Kasumi-1 (cell line): Measurements from ENCODE around the gene SETX.
"Not testable (repeated sequence)": the region's sequence is repeated elsewhere in the genome, so short reads cannot be mapped to it uniquely, and the experiment has no call there.

Experiments used
- DNase-seq, 2 experiments: peaks; one replicate each; lab custom pipeline; 2025; lab: John Stamatoyannopoulos, UW

SETX gene, protein sequence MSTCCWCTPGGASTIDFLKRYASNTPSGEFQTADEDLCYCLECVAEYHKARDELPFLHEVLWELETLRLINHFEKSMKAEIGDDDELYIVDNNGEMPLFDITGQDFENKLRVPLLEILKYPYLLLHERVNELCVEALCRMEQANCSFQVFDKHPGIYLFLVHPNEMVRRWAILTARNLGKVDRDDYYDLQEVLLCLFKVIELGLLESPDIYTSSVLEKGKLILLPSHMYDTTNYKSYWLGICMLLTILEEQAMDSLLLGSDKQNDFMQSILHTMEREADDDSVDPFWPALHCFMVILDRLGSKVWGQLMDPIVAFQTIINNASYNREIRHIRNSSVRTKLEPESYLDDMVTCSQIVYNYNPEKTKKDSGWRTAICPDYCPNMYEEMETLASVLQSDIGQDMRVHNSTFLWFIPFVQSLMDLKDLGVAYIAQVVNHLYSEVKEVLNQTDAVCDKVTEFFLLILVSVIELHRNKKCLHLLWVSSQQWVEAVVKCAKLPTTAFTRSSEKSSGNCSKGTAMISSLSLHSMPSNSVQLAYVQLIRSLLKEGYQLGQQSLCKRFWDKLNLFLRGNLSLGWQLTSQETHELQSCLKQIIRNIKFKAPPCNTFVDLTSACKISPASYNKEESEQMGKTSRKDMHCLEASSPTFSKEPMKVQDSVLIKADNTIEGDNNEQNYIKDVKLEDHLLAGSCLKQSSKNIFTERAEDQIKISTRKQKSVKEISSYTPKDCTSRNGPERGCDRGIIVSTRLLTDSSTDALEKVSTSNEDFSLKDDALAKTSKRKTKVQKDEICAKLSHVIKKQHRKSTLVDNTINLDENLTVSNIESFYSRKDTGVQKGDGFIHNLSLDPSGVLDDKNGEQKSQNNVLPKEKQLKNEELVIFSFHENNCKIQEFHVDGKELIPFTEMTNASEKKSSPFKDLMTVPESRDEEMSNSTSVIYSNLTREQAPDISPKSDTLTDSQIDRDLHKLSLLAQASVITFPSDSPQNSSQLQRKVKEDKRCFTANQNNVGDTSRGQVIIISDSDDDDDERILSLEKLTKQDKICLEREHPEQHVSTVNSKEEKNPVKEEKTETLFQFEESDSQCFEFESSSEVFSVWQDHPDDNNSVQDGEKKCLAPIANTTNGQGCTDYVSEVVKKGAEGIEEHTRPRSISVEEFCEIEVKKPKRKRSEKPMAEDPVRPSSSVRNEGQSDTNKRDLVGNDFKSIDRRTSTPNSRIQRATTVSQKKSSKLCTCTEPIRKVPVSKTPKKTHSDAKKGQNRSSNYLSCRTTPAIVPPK (N-terminal part only)

DNA sequence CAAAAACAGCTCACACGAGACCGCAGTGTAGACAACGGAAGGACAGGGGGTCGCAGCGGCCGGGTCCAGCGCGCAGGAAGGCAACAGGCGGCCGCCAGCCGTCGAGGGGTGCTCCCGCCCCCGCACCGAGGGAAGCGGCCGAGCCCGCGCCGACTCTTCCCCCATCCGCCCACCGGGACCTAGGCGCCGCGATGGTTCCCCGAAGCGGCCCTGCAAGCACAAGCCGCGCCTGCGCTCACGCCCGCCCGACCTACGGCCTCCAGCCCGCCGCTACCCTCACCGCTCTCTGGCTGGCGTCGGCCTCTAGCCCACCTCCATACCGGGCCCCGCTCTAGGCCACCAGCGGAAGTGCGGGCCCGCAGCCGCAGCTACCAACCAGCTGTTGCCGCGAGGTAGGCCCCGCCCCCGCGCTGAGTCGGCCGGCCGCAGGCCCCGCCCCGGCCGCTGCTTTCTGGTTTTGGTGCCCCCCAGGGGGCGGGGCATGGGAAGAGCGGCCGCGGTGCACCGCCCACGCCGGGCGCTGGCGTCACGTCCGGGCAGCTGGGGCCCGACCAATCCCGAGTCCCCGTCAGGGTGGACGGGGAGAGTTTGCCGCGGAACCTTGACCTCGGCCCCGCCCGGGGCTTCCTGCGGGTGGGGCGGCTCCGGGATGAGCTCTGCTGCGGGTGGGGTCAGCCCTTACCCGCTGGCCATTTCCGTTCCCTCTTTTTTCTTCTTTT, at the start of gene SETX:
Gene SETX (minus strand): TSS at position 350 of the 719 bp plus-strand sequence. CDS start 5,558 bp downstream, outside the sequence.
- peak; percentile 82 to 88 for DNase-seq

DNA sequence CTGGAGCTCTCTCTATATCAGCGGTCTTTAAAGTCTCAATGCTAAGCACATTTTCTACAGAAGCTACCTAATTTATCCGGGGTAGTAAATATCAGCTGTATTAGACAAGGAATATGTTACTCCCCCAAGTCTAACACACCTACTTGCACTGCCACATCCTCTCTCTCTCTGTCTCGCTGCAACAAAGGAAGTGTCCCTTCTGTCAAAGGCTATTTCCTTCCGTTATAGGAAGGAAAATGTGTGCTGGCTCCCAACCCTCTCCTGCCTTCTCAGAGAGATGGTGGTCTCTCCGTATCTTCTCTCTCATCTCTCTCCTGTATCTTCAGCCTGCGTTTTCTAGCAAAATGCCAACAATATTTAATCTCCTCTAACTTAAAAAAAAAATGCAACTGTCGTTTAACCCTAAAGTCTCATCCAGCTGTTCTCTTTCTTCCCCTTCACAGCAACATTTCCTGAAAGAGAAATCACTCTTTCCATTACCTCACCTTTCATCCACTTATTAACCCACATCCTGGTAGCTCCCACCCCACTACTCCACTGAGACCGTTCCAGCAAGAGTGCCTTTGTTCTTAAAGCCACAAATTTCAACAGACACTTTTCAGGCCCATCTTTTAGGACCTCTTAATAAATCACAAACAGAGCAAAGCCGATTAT, 49.6 kb upstream of the SETX start:
- DNase-seq, result peak; percentile 16 to 33

DNA sequence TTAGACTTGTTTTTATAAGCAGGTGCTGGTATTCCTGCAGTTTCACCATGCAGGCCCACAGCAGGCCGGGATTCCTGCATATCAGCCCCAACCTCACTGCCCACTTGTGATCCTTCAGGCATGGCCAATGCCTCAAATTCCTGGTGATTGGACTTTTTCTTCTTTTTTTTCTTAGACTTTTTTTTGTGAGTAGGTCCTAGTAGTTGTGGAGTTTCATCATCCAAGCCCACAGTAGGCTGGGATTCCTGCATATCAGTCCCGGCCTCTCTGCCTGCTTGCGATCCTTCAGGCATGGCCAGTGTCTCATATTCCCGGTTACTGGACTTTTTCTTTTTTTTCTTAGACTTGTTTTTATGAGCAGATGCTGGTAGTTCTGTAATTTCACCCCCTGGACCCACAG, 47.0 kb upstream of the SETX start:
- no peak for DNase-seq

DNA sequence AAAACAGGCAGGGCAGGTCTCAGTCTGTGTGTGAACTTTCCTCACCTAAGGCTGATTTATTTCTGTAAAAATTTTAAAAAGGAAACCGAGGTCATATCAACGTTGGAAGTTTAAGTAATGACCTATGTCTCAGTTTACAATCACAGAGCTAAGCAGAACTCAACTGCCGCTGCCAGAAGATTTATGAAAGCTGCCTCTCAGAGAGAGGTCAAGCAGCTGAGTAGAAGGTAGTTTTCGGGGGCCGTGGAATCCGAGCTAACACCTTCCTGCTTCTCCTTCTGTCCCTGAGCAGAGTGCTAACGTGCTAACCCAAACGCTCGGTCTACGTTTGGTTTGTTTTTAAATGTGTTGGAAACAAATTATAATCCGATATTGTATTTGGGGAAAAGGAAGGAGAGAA, 40.8 kb upstream of the SETX start:
- no peak for DNase-seq

DNA sequence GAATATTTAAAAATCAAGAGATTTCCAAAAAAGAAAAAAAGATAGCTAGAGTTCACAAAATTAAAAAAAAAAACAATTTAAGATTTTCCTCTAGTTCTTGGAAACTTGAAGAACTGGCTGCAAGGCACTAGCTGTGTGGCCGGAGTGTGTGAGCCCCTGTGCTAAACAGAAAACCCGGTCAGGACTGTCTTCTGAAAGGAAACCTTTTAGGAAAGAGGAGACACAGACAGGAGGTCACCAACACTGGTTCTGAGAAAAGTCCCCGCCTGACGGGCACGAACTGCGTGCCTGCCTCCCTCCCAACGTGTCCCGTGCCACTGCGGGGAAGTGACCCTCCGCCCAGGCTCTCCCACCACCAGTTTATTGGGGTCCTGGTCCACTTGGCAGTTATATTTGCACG, 36.7 kb upstream of the SETX start:
- DNase-seq, result no peak

DNA sequence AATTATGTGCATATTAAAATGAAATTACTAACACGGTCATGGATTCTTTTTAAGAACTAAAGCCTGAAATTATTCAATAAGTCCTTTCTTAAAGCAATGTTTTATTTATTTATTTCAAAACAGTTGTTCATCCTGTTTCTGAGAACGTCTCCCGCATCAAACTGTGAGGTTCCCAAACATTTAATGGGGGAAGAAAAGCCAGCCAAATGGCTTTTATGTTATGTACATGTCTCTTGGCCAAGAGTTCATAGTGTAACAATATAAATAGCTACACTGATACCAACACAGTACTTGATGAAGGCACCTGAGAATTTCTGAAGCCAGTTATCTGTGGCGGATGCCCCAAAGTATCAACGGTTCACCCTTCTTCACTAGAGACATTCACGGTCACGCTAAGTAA, 36.2 kb upstream of the SETX start:
- no peak for DNase-seq

DNA sequence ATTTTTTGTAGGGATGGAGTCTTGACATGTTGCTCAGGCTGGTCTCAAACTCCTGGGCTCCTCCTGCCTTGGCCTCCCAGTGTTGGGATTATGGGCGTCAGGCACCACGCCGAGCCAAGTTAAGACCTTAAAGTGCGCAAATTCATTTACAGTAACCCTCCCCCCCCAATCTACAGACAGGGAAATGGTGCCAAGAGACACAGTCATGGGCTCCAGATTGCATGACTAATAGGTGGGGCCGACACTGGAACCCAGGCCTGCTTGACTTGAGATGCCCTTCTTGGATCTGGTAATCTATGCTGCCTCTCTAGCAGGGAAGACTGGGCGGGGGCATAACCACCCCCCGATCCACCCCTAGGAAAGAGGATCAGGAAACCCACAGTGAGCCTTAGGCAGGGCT, 32.3 kb upstream of the SETX start:
- no peak for DNase-seq

DNA sequence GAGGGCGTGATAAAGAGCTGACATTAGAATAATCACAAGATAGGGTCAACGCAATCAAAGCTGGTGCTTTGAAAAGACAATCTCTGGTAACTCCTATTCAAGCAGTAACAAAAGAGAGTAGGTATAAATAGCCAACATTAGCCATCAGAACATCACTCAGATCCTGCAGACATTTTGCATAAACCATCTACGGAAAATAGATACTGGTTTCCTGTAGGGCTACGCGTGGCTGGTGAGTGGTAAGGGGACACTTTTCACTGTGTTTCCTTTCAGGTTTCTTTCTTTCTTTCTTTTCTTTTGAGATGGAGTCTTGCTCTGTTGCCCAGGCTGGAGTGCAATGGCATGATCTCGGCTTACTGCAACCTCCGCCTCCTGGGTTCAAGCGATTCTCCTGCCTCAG, 29.6 kb upstream of the SETX start:
- no peak for DNase-seq

DNA sequence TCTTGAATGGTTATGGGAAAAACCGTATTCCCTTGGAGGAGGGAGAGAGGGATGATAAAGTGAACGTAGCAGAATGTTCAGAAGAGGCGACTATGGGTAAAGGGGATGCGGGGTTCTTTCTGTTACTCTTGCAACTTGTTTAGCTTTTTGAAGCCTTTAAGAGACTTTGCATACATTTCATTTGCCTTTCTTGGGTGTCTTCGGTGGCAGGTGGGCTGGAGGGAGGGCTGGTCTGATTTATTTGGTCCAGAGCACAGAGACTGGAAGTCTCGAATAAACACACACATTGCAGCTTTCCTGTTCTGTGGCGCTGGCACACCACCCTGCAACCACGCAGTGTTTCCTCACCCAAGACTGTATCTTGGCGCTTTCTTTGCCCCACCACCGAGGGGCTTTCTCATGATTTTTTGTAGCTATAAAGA, 28.7 kb upstream of the SETX start:
- no peak for DNase-seq

DNA sequence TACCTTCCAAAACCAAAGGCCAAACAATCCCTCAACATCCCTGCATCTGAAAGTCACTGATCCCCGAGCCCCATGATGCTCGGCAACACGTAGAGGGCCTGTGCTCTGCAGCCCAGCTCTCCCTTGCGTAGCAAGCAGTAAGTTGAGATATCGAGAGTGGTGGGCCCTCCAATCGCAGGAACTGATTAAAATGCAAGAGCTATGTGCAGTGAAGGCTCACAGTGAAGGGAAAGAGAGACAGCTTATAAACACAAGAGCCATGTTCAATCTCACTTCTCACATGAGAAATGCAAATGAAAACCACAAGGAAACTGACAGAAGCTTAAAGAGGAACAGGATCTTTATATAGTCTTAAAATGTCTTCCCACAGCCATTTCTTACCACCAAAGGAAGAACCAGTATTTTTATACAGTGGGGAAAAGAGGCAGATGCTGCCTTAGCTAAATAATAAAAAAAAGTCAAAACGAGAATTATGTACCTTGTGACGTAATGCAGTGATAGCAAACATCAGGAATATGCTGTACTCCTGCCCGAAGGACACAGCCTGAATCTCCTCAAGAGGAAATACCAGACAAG, 27.3 kb upstream of the SETX start:
- peak; percentile 79 to 89 for DNase-seq

DNA sequence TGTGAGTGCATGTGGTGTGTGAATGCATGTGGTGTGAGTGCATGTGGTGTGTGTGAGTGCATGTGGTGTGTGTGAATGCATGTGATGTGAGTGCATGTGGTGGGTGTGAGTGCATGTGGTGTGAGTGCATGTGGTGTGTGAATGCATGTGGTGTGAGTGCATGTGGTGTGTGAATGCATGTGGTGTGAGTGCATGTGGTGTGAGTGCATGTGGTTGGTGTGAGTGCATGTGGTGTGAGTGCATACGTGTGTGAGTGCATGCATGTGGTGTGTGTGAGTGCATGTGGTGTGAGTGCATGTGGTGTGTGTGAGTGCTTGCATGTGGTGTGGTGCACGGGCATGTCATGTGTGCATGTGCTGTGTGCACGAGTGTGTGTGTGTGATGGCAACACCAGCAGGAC, 23.6 kb upstream of the SETX start:
- not testable (repeated sequence) for DNase-seq

DNA sequence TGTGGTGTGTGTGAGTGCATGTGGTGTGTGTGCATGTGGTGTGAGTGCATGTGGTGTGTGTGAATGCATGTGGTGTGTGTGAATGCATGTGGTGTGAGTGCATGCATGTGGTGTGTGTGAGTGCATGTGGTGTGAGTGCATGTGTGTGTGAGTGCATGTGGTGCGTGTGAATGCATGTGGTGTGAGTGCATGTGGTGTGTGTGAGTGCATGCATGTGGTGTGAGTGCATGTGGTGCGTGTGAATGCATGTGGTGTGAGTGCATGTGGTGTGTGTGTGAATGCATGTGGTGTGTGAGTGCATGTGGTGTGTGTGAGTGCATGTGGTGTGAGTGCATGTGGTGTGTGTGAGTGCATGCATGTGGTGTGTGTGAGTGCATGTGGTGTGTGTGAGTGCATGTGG, 23.0 kb upstream of the SETX start:
- not testable (repeated sequence) for DNase-seq

DNA sequence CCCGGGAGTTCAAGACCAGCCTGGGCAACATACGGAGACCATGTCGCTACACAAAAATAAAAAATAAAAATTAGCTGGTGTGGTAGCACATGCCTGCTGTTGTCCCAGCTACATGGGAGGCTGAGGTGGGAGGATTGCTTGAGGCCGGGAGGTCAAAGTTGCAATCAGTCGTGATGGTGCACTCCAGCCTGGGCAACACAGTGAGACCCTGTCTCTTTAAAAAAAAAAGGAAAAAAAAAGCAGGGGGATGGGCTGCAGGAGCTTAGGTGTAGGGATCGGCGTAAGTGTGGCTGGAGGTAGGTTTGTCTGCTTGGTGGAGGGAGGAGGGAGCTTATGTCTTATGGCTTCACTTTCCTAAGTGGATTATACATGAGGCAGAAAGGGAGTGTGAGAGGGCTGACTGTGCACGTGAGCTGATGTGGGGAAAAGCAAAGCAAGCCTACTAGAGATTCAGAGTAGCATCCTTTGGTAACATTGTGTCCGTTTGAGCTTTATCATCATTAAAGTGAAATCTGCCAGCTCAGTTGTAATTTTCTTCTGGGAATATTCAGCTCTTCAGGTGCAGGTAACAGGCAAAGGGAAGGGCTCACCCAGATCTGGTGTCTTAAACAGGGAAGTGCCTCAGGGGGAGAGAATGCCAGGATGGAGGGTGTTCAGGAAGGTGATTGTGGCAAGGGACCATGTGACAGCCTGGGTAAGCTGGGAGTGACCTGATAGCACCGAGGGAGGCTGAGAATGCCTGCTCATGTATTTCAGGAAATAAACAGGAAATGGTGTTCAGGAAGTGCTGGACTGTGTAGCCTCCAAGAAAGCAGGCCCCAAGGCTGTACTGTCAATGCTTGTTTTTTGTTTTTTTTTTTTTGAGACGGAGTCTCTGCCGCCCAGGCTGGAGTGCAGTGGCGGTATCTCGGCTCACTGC, 17.6 kb upstream of the SETX start:
- DNase-seq, result peak; percentile 86 to 88

DNA sequence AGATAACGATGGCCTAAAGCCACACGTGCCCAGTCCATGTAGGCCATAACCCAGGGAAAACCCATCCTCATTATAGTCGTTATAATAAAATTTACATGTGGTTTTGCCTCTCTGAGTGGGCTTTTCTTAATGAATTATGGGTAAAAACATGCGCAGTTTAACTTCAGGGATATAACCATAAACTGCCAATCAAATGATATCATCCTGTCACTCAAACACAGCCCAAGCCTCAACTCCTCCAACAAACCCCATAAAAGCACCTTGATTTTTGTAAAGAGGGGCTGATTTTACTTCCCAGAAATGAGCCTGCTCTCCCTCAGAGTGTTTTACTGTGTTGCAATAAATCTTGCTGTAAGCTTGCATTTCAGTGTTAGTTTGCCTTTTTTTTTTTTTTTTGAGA, 15.8 kb upstream of the SETX start:
- DNase-seq, result no peak

DNA sequence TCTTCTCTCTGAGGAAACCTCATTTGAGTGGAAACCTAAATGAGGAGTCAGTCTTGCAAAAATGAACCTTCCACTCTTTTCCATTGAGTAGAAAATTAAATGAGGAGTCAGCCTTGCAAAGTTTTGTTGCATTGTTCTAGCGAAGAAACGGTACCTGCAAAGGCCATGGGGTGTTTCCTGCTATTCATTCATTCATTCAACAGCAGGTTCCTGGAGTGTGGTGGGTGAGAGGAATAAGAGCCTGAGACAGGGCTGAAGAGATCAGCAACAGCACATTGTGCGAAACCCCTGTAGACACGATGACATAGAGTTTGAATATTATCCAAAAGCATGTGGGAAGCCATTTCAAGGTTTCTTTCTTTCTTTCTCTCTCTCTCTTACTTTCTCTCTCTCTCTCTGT, 14.6 kb upstream of the SETX start:
- DNase-seq, result no peak

DNA sequence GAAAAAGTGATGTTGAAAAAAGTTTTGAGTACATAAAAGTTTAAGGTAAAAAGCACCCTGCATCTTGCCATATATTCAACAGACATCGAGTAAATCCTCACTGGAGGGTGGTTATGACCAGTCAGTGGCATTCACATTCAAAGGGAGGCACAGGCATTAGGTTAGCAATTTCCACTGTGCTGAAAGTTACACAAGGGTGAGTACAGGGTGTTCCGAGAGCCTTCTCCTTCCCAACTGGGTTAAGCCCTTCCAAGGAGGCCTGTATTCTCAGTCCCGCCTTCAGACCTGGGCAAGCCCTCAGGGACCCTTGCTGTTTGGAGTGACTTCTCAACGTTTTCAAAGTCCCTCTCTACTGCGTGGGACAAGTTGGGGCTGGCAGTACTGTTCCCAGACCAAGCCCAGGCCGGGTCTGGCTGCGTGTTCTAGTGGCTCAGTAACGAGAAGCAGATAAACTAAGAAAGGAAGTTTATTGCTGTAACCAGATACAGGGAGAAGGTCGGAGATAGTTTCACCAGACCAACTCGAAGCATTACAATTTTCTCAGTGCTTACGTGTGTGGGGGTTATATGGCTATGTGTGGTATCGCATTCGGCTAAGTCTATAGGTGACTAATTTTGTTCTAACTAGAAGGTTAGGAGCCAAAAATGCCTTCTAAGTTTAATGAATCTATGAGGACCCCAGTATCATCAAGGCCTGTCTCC, 13.0 kb upstream of the SETX start:
- no peak for DNase-seq

DNA sequence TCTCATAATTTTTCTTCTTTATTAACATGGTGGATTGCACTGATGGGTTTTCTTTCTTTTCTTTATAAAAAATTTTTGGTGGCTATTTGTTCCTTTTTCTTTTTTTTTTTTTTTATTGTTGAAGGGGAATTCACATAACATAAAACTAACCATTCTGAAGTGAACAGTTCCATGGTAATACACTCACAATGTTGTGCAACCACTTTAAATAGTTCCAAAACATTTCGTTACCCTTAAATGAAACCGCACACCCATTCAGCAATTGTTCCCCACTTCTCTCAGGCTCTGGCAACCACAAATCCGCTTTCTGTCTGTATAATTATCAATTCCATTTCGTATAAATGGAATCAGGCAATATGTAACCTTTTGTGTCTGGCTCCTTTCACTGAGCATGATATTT, 11.7 kb upstream of the SETX start:
- DNase-seq, result no peak

DNA sequence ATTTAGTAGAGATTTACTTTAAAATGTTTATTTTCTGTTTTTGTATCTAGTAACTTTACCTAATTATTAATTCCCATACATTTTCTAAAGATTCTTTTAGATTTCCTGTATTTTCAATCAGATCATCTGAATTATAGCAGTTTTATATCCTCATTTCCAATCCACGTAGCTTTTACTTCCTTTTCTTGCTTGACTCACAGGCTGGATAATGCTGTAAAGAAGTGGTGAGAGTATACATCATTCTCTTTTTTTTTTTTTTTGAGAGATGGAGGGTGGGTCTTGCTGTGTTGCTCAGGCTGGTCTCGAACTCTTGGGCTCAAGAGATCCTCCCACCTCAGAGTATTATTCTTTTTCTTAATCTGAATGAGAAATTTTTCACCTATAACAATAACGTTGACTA, 11.2 kb upstream of the SETX start:
- DNase-seq, result no peak

DNA sequence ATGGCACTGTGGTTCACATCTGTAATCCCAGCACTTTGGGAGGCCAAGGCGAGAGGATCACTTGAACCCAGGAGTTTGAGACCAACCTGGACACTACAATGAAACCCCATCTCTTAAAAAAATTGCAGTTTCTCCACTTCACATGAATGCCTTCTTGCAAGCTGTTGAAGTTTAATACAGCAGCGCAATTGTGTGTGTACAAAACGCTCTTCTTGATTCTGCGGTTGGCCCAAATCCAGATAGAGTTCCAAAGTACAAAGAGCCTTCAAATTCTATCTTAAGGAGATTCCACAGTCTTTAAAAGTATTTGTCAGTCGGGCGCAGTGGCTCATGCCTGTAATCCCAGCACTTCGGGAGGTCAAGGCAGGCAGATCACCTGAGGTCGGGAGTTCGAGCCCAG, 9.3 kb upstream of the SETX start:
- no peak for DNase-seq
